ENCODE data around the gene ACSS1. TPM values are rescaled to one million over a fixed set of nuclear protein-coding genes. Genes with fewer than 3 reads are reported as not detected.

ACSS1 gene
- total RNA-seq, 1 experiment from 2014 or later: 0.61 TPM

- no peak for DNase-seq
- TF ChIP-seq CTCF (conservative IDR thresholded peaks at IDR 0.05): no peak
These were observed 8.4 kb upstream of the ACSS1 start for GRCh38 chr20:25066386-25066785.

More at GRCh38 chr20:25066386-25066785, 8.4 kb upstream of the ACSS1 start:
- peaks cover 76% of the 10 kb centered on the region for H3K27me3 Mint-ChIP-seq (ENCODE audit: low read depth)
- no peak overlapping the region for H3K27ac Mint-ChIP-seq
- peaks cover 2% of the 10 kb centered on the region for H3K23me2 ChIP-seq (ENCODE audit: insufficient read length, low read depth, low read length, poor library complexity, severe bottlenecking)
- H3K4me3 Mint-ChIP-seq: no peak overlapping the region
- no peak overlapping the region for H4K91ac ChIP-seq (ENCODE audit: insufficient read length, low read depth, low read length)
- no peak overlapping the region for H3K4ac ChIP-seq (ENCODE audit: low read depth, low read length)
- H4K8ac ChIP-seq (replicated peaks; ENCODE audit: insufficient read length, low read depth, low read length): no peak overlapping the region
- H2BK120ac ChIP-seq (ENCODE audit: low read depth, low read length, poor library complexity, severe bottlenecking): no peak overlapping the region
- H3K79me2 ChIP-seq (ENCODE audit: insufficient read depth, low read length): no peaks in the 10 kb centered on the region
- H4K20me1 ChIP-seq (ENCODE audit: control insufficient read depth, insufficient read depth, insufficient read length): peaks cover 2% of the 10 kb centered on the region
- no peak overlapping the region for H3K23ac ChIP-seq (ENCODE audit: insufficient read length, low read depth, low read length)
- no peaks in the 10 kb centered on the region for H3K9me3 ChIP-seq (ENCODE audit: control insufficient read depth, low read depth, low read length)
- H2BK12ac ChIP-seq (ENCODE audit: insufficient read length, low read depth, low read length): no peak overlapping the region
- H2AK5ac ChIP-seq (ENCODE audit: insufficient read length, low read length): no peak overlapping the region
- no peaks in the 10 kb centered on the region for H3K4me1 ChIP-seq (ENCODE audit: insufficient read depth, low read length)
- H3K4me1 Mint-ChIP-seq: peaks cover 0 to 3% of the 10 kb centered on the region in 2 experiments; a peak in 3 of 4 replicates
- WGBS (ENCODE audit: extremely low coverage, insufficient read length, low lambda C conversion rate): no CpG with 5 or more reads among the region's 6 CpGs
- H2BK15ac ChIP-seq (ENCODE audit: low read depth, low read length): no peak overlapping the region
- H3T11ph ChIP-seq (ENCODE audit: low read length): no peak overlapping the region
- no peak overlapping the region for H3K4me2 ChIP-seq (ENCODE audit: insufficient read depth, insufficient read length, low read length)
- H3K18ac ChIP-seq (ENCODE audit: insufficient read length, low read depth, low read length): no peak overlapping the region
- H2BK5ac ChIP-seq (ENCODE audit: insufficient read length, low read length): no peak overlapping the region
- H4K5ac ChIP-seq (ENCODE audit: insufficient read length, low read depth, low read length): no peak overlapping the region
- no peak overlapping the region for H2BK20ac ChIP-seq (ENCODE audit: low read depth, low read length, poor library complexity, severe bottlenecking)
- no peak overlapping the region for H3K56ac ChIP-seq (ENCODE audit: insufficient read length, low read depth, low read length)
- no peaks in the 10 kb centered on the region for H3K9me3 Mint-ChIP-seq
- H3K27ac ChIP-seq (ENCODE audit: insufficient read length, low read depth, low read length): no peak overlapping the region
- H2AFZ ChIP-seq (ENCODE audit: low read length): no peak overlapping the region
- H3K79me1 ChIP-seq (ENCODE audit: insufficient read depth, low read depth, low read length, poor library complexity, severe bottlenecking): no peaks in the 10 kb centered on the region
- no peak overlapping the region for H3K9ac ChIP-seq (ENCODE audit: extremely low read depth, insufficient read length, low read length)
- no peaks in the 10 kb centered on the region for H3K36me3 Mint-ChIP-seq (ENCODE audit: insufficient read depth in 1 of 3, low read depth in 3 of 3)
- H3K27me3 ChIP-seq (ENCODE audit: insufficient read depth, low read length): no peaks in the 10 kb centered on the region; the same call in 1 of the 2 replicates
- H3K14ac ChIP-seq (ENCODE audit: insufficient read depth, low read length): no peak overlapping the region

Measured in H9 (cell line).